Measurements from ENCODE around the gene CENPX. TPM values are rescaled to one million over a fixed set of nuclear protein-coding genes. Genes with fewer than 3 reads are reported as not detected.

CENPX gene
- total and polyA plus RNA-seq, 2 of the 13 experiments (the other 11 are each of a cell fraction or from before 2014, with no cell fraction given), result 92.7 to 170 TPM

GRCh38 chr17:82065638-82066303 is 43.1 kb upstream of the CENPX start, which contains the start of gene DUS1L (continued):
- TF ChIP-seq ATF6 (CRISPR knock-in tag; conservative IDR thresholded peaks at IDR 0.05) (peak; percentile 84; the same call in 1 of the 2 replicates), ARID4A (CRISPR knock-in tag; IDR thresholded peaks at IDR 0.05; ENCODE audit: borderline replicate concordance) (peak; percentile 95), SMAD1 (CRISPR knock-in tag; IDR thresholded peaks at IDR 0.05; ENCODE audit: borderline replicate concordance, low read depth) (peak; percentile 55; the same call in 1 of the 2 replicates), ZNF160 (CRISPR knock-in tag; IDR thresholded peaks at IDR 0.05) (peak; percentile 95), KDM5A (IDR thresholded peaks at IDR 0.05; ENCODE audit: borderline replicate concordance, low read length) (peak; percentile 88), THAP9 (CRISPR knock-in tag; IDR thresholded peaks at IDR 0.05; ENCODE audit: borderline replicate concordance) (peak; percentile 77), ZNF776 (CRISPR knock-in tag; IDR thresholded peaks at IDR 0.05) (peak; percentile 98), LCORL (IDR thresholded peaks at IDR 0.05) (no peak), LCORL (CRISPR knock-in tag; IDR thresholded peaks at IDR 0.05) (peak; percentile 26; the same call in 1 of the 2 replicates), ZNF652 (CRISPR knock-in tag; IDR thresholded peaks at IDR 0.05; ENCODE audit: borderline replicate concordance, low read depth) (no peak), FIP1L1 (IDR thresholded peaks at IDR 0.05; ENCODE audit: borderline replicate concordance, insufficient read depth, low read depth, low read length) (no peak), TFE3 (CRISPR knock-in tag; IDR thresholded peaks at IDR 0.05) (peak; percentile 57; the same call in 1 of the 2 replicates), NFATC3 (CRISPR knock-in tag; IDR thresholded peaks at IDR 0.05) (peak; percentile 87), ZNF124 (CRISPR knock-in tag; IDR thresholded peaks at IDR 0.05) (peak; percentile 92), PBX3 (CRISPR knock-in tag; IDR thresholded peaks at IDR 0.05; ENCODE audit: borderline replicate concordance) (no peak)

Measured in HepG2 (cell line).